CD14-positive monocyte (primary cell): Measurements from ENCODE around the gene SIGLEC14. TPM values are rescaled to one million over a fixed set of nuclear protein-coding genes. Genes with fewer than 3 reads are reported as not detected.
"Not testable (repeated sequence)": the region's sequence is repeated elsewhere in the genome, so short reads cannot be mapped to it uniquely, and the experiment has no call there.

Experiments used
- DNase-seq, 3 donors: peaks; one replicate each; pipeline ENCODE4 v3.0.0-alpha.2; 2011 to 2022
- H2AFZ ChIP-seq: 2 replicates; pipeline ENCODE4 v1.6.0; 2012; ENCODE audit warnings: mild to moderate bottlenecking, low read depth, low read length, inconsistent platforms; ENCODE audit not compliant: insufficient read depth, poor library complexity, severe bottlenecking
- H3K27ac ChIP-seq, 2 donors: 1 replicate in 1 of 2; 2 replicates in 1 of 2; pipeline ENCODE4 v1.5.1; 2012 to 2013; ENCODE audit warnings: low read length in 2 of 2, control low read depth in 1 of 2, inconsistent platforms in 1 of 2, low read depth in 1 of 2, mild to moderate bottlenecking in 1 of 2
- H3K27me3 ChIP-seq, 2 donors: one replicate each; pipeline versions ENCODE4 v1.6.0 to v1.6.1; 2011 to 2013; ENCODE audit warnings: low read length in 2 of 2; ENCODE audit not compliant: control insufficient read depth in 2 of 2, insufficient read depth in 2 of 2
- H3K36me3 ChIP-seq, 2 donors: replicated peaks in 1 of 2; 1 replicate in 1 of 2; 2 replicates in 1 of 2; pipeline versions ENCODE4 v1.5.1 to v1.6.1; 2012 to 2013; ENCODE audit warnings: low read length in 2 of 2, control low read depth in 1 of 2, inconsistent platforms in 1 of 2, mild to moderate bottlenecking in 1 of 2; ENCODE audit not compliant: insufficient read depth in 2 of 2, control insufficient read depth in 1 of 2
- H3K4me1 ChIP-seq, 2 donors: 1 replicate in 1 of 2; 2 replicates in 1 of 2; pipeline versions ENCODE4 v1.5.1 to v1.6.1; 2012 to 2013; ENCODE audit warnings: low read length in 2 of 2, control low read depth in 1 of 2, inconsistent platforms in 1 of 2, mild to moderate bottlenecking in 1 of 2, moderate library complexity in 1 of 2; ENCODE audit not compliant: insufficient read depth in 2 of 2, control insufficient read depth in 1 of 2
- H3K4me2 ChIP-seq: replicated peaks from 2 replicates; pipeline ENCODE3; 2012; ENCODE audit warnings: low read length, moderate library complexity, mild to moderate bottlenecking; ENCODE audit not compliant: poor library complexity, severe bottlenecking; ENCODE audit errors: extremely low read depth
- H3K4me3 ChIP-seq, 3 experiments: fragments of 200-600 bp in 1 of 3; sonication (generic) in 1 of 3; replicated peaks in 1 of 3; 1 replicate in 2 of 3; 2 replicates in 1 of 3; pipeline ENCODE4 v1.5.1; 2011 to 2013; ENCODE audit warnings: low read length in 3 of 3, mild to moderate bottlenecking in 3 of 3, control low read depth in 2 of 3, low read depth in 2 of 3, inconsistent platforms in 1 of 3, moderate library complexity in 1 of 3
- H3K79me2 ChIP-seq: 2 replicates; pipeline ENCODE4 v1.6.0; 2012; ENCODE audit warnings: mild to moderate bottlenecking, control low read depth, inconsistent platforms, low read length, moderate library complexity; ENCODE audit not compliant: insufficient read depth
- H3K9ac ChIP-seq: 2 replicates; pipeline ENCODE4 v1.6.0; 2017; ENCODE audit warnings: low read length, mild to moderate bottlenecking; ENCODE audit not compliant: insufficient read depth, poor library complexity, severe bottlenecking
- H3K9me3 ChIP-seq, 2 donors: replicated peaks in 1 of 2; 1 replicate in 1 of 2; 2 replicates in 1 of 2; pipeline versions ENCODE4 v1.5.1 to v1.6.1; 2012 to 2013; ENCODE audit warnings: low read length in 2 of 2, control low read depth in 1 of 2; ENCODE audit not compliant: control insufficient read depth in 1 of 2, insufficient read depth in 1 of 2
- H4K20me1 ChIP-seq: 2 replicates; pipeline ENCODE4 v1.6.0; 2012; ENCODE audit warnings: mild to moderate bottlenecking, low read length, control low read depth, moderate library complexity; ENCODE audit not compliant: insufficient read depth
- H3K27ac Mint-ChIP-seq, 7 donors: one replicate each; pipeline ENCODE4 v1.8.0; 2020; ENCODE audit warnings: mild to moderate bottlenecking in 7 of 7, mixed read lengths in 7 of 7, moderate library complexity in 6 of 7, inconsistent platforms in 2 of 7
- H3K27me3 Mint-ChIP-seq, 3 donors: one replicate each; pipeline ENCODE4 v1.8.0; 2021 to 2022; ENCODE audit warnings: low read depth in 3 of 3, mild to moderate bottlenecking in 3 of 3, mixed read lengths in 3 of 3, moderate library complexity in 3 of 3, inconsistent platforms in 1 of 3
- H3K36me3 Mint-ChIP-seq, 2 donors: one replicate each; pipeline ENCODE4 v1.8.0; 2020; ENCODE audit warnings: mixed read lengths in 2 of 2, inconsistent platforms in 1 of 2, mild to moderate bottlenecking in 1 of 2
- H3K4me1 Mint-ChIP-seq: one replicate; pipeline ENCODE4 v1.8.0; 2020; ENCODE audit warnings: mild to moderate bottlenecking, mixed read lengths
- H3K4me3 Mint-ChIP-seq, 2 donors: one replicate each; pipeline ENCODE4 v1.8.0; 2020; ENCODE audit warnings: mild to moderate bottlenecking in 2 of 2, mixed read lengths in 2 of 2, moderate library complexity in 1 of 2
- H3K9me3 Mint-ChIP-seq, 7 donors: one replicate each; pipeline ENCODE4 v1.8.0; 2020 to 2022; ENCODE audit warnings: mixed read lengths in 7 of 7, mild to moderate bottlenecking in 6 of 7, moderate library complexity in 6 of 7, inconsistent platforms in 2 of 7
- CTCF ChIP-seq: fragments of 200-600 bp; IDR thresholded peaks from one replicate; pipeline ENCODE4 v1.8.0; 2022; ENCODE audit warnings: antibody characterized with exemption, mild to moderate bottlenecking
- WGBS: methylation state at CpG from one replicate; pipeline ENCODE4 v1.1.5; 2013; ENCODE audit warnings: missing lambda C conversion rate; ENCODE audit not compliant: insufficient coverage; 5-methylcytosine and 5-hydroxymethylcytosine counted together
- intact Hi-C, 2 donors: fragments of 100-400 bp; cut with micrococcal nuclease; formaldehyde crosslinking; loops; one replicate each; pipeline versions ENCODE4 v1.15.0 to v1.15.1; 2023
- polyA minus RNA-seq: library from RNA; depleted of rRNA, polyadenylated mRNA; stranded (reverse); fragments of >200 nt; gene quantifications from 2 replicates; pipeline ENCODE4 v1.2.3, GENCODE V29; 2012
- polyA plus RNA-seq, 3 donors: library from polyadenylated mRNA; depleted of rRNA in 1 of 3; unstranded in 2 of 3; stranded (reverse) in 1 of 3; fragments of 300-500 nt in 2 of 3; fragments of >200 nt in 1 of 3; fragmentation: Illumina TruSeq in 2 of 3; gene quantifications; 1 replicate in 2 of 3; 2 replicates in 1 of 3; pipeline ENCODE4 v1.2.3, GENCODE V29; 2012 to 2021
- total RNA-seq, 12 experiments: library from RNA in 1 of 12; stranded (reverse) in 1 of 12; fragments of 120-200 nt in 1 of 12; gene quantifications; one replicate each; pipeline ENCODE4 v1.2.4 and lab custom pipeline; 2013 to 2026; ENCODE audit warnings: mixed read lengths in 6 of 12, inconsistent platforms in 1 of 12

Gene SIGLEC14
- total RNA-seq (2013), result 83.6 TPM
- 100 to 1,000 TPM in 1 of 3 donors, 10 to 100 TPM in 2; 63.5 to 129 (median 95.0) TPM for polyA plus RNA-seq
- 50.0 and 78.5 TPM in 2 replicates for polyA minus RNA-seq
- 0 to 155 (median 32.2) reads per million in 11 experiments for total RNA-seq (lab: John Stamatoyannopoulos, UW)

GRCh38 chr19:51646730-51647129 is at the start of gene SIGLEC14:
TSS of gene SIGLEC14 (minus strand) at chr19:51646825. CDS start at chr19:51646759, 66 bp downstream.
- H3K27me3 Mint-ChIP-seq, H2AFZ ChIP-seq, intact Hi-C loops, H3K27me3 ChIP-seq, H3K9me3 Mint-ChIP-seq, H3K9me3 ChIP-seq: not testable (repeated sequence)
- H3K79me2 ChIP-seq, result peaks cover 41% of the 10 kb centered on the region
- H3K9ac ChIP-seq, result peak within 1 kb of the TSS; percentile 53
- 0% methylated on average over 2 of the region's 10 CpGs for WGBS
- H3K36me3 Mint-ChIP-seq, result peaks cover 29 to 42% of the 10 kb centered on the region in 2 donors
- peaks cover 32% of the 10 kb centered on the region for H4K20me1 ChIP-seq
- H3K36me3 ChIP-seq, result peaks cover 20 to 27% of the 10 kb centered on the region in 2 donors
- peak within 1 kb of the TSS; percentile 91 to 98 (median 94) for H3K27ac Mint-ChIP-seq
- peak within 1 kb of the TSS; percentile 82 to 99 for H3K4me3 Mint-ChIP-seq
- peak in 2 of 3 donors; percentile 53 to 64 for DNase-seq
- H3K4me1 ChIP-seq, result peaks cover 78 to 79% of the 10 kb centered on the region in 2 donors
- peak within 1 kb of the TSS; percentile 79 to 91 for H3K27ac ChIP-seq
- peaks cover 83% of the 10 kb centered on the region for H3K4me1 Mint-ChIP-seq
- peak within 1 kb of the TSS; percentile 84 for H3K4me2 ChIP-seq
- peak within 1 kb of the TSS; percentile 46 to 81 (median 78) for H3K4me3 ChIP-seq

- no peak for TF ChIP-seq CTCF
- 90% methylated on average over 12 of the region's 14 CpGs for WGBS
- peaks cover 3 to 5% of the 10 kb centered on the region in 2 donors for H3K4me1 ChIP-seq
Measured at GRCh38 chr19:51695702-51696315, 49.2 kb upstream of the SIGLEC14 start.

More at GRCh38 chr19:51695702-51696315, 49.2 kb upstream of the SIGLEC14 start:
- peaks cover 0 to 6% of the 10 kb centered on the region in 2 donors for H3K36me3 Mint-ChIP-seq
- Histone ChIP-seq H3K4me3 (no peak overlapping the region), H4K20me1 (no peaks in the 10 kb centered on the region), H3K4me2 (no peak overlapping the region), H3K9me3 (peaks cover 0 to 6% of the 10 kb centered on the region in 2 donors), H3K9ac (no peak overlapping the region), H3K36me3 (no peaks in the 10 kb centered on the region), H3K27ac (no peak overlapping the region), H2AFZ (no peak overlapping the region), H3K79me2 (no peaks in the 10 kb centered on the region), H3K27me3 (peaks cover 0 to 46% of the 10 kb centered on the region in 2 donors)
- H3K27ac Mint-ChIP-seq, result no peak overlapping the region
- H3K27me3 Mint-ChIP-seq, result peaks cover 42 to 69% (median 60%) of the 10 kb centered on the region in 3 donors
- H3K9me3 Mint-ChIP-seq, result peaks cover 0 to 8% (median 4%) of the 10 kb centered on the region in 7 donors
- no peak for DNase-seq
- peaks cover 7% of the 10 kb centered on the region for H3K4me1 Mint-ChIP-seq
- intact Hi-C loops, result no loop called here
- no peak overlapping the region for H3K4me3 Mint-ChIP-seq
